PFSK-1 (cell line): ENCODE results near the gene ODR4.

ENCODE experiments used
- POLR2AphosphoS5 ChIP-seq: IDR thresholded peaks from 2 replicates; pipeline ENCODE4 v1.6.1; 2012; ENCODE audit warnings: low read depth, mild to moderate bottlenecking, control low read depth, low read length, moderate library complexity
- SIN3A ChIP-seq: IDR thresholded peaks from 2 replicates; pipeline ENCODE4 v1.6.1; 2012; ENCODE audit warnings: mild to moderate bottlenecking, low read length, moderate library complexity, borderline replicate concordance; ENCODE audit not compliant: insufficient read depth

GRCh38 chr1:186420923-186421322 lies 45.3 kb downstream of the ODR4 start:
- TF ChIP-seq POLR2AphosphoS5 (no peak), SIN3A (no peak)
